H1 (cell line): ENCODE results near the gene SMOC2. TPM values are rescaled to one million over a fixed set of nuclear protein-coding genes. Genes with fewer than 3 reads are reported as not detected.

Experiments used
- CTCF ChIA-PET: fragments of 300-600 bp; sonication (Branson Sonifier 250); formaldehyde crosslinking; loops from one replicate; lab custom pipeline; 2021; ENCODE audit not compliant: partially characterized antibody; lab: Charles Lee
- POLR2A ChIA-PET: fragments of 300-600 bp; sonication (Branson Sonifier 250); formaldehyde crosslinking; loops from one replicate; lab custom pipeline; 2021; ENCODE audit warnings: inconsistent platforms; ENCODE audit not compliant: partially characterized antibody; lab: Charles Lee
- DNase-seq, 2 experiments: peaks; one replicate each; pipeline versions ENCODE4 v3.0.0 to v3.0.0-alpha.2; 2010 to 2022; ENCODE audit warnings: low spot score in 2 of 2, low read depth in 1 of 2, mixed read lengths in 1 of 2
- FAIRE-seq: peaks from 2 replicates; lab custom pipeline; 2011; peaks lifted over from hg19 to GRCh38; lab: Jason Lieb, UNC
- H2AFZ ChIP-seq: 2 replicates; pipeline ENCODE4 v1.8.1; 2012; ENCODE audit warnings: low read length, inconsistent platforms
- H2AK5ac ChIP-seq: 2 replicates; pipeline ENCODE4 v1.6.1; 2013; ENCODE audit warnings: low read depth, low read length
- H2BK120ac ChIP-seq: replicated peaks from 2 replicates; pipeline ENCODE3; 2013; ENCODE audit warnings: low read depth, low read length, inconsistent platforms
- H2BK12ac ChIP-seq: 2 replicates; pipeline ENCODE4 v1.6.1; 2013; ENCODE audit warnings: low read depth, low read length
- H2BK15ac ChIP-seq: 2 replicates; pipeline ENCODE4 v1.6.1; 2013; ENCODE audit warnings: low read length
- H2BK20ac ChIP-seq: 2 replicates; pipeline ENCODE4 v1.6.1; 2013; ENCODE audit warnings: low read length
- H2BK5ac ChIP-seq: 2 replicates; pipeline ENCODE4 v1.6.1; 2013; ENCODE audit warnings: low read depth, low read length
- H3K14ac ChIP-seq: 2 replicates; pipeline ENCODE4 v1.6.1; 2013; ENCODE audit warnings: inconsistent platforms; ENCODE audit not compliant: insufficient read length
- H3K18ac ChIP-seq: 2 replicates; pipeline ENCODE4 v1.6.1; 2013; ENCODE audit warnings: low read length; ENCODE audit errors: extremely low read depth
- H3K23ac ChIP-seq: 2 replicates; pipeline ENCODE4 v1.6.1; 2013; ENCODE audit warnings: inconsistent platforms; ENCODE audit not compliant: insufficient read length
- H3K23me2 ChIP-seq: 2 replicates; pipeline ENCODE4 v1.6.1; 2013; ENCODE audit warnings: low read depth, low read length
- H3K27ac ChIP-seq: 2 replicates; pipeline ENCODE4 v1.6.1; 2011; ENCODE audit warnings: low read depth, low read length, inconsistent platforms
- H3K27me3 ChIP-seq, 4 experiments: replicated peaks in 1 of 4; 1 replicate in 1 of 4; 2 replicates in 3 of 4; pipeline versions ENCODE4 v1.6.1 to v1.8.1; 2011 to 2013; ENCODE audit warnings: low read length in 3 of 4, mild to moderate bottlenecking in 3 of 4, inconsistent platforms in 2 of 4, mixed read lengths in 2 of 4, moderate library complexity in 1 of 4; ENCODE audit not compliant: control insufficient read depth in 3 of 4, insufficient read depth in 3 of 4; ENCODE audit errors: extremely low read depth in 1 of 4
- H3K36me3 ChIP-seq, 4 experiments: 2 replicates each; pipeline versions ENCODE4 v1.6.1 to v1.8.1; 2011 to 2013; ENCODE audit warnings: mild to moderate bottlenecking in 4 of 4, low read length in 3 of 4, moderate library complexity in 2 of 4, control low read depth in 1 of 4, inconsistent platforms in 1 of 4; ENCODE audit not compliant: insufficient read depth in 4 of 4, control insufficient read depth in 2 of 4
- H3K4ac ChIP-seq: replicated peaks from 2 replicates; pipeline ENCODE3; 2013; ENCODE audit warnings: low read length, low read depth, mixed read lengths, inconsistent platforms; ENCODE audit not compliant: insufficient read length
- H3K4me1 ChIP-seq, 4 experiments: replicated peaks in 1 of 4; 1 replicate in 1 of 4; 2 replicates in 3 of 4; pipeline versions ENCODE4 v1.6.1 to v1.8.1; 2011 to 2013; ENCODE audit warnings: low read length in 3 of 4, inconsistent platforms in 2 of 4, mixed read lengths in 1 of 4; ENCODE audit not compliant: insufficient read depth in 4 of 4, control insufficient read depth in 3 of 4
- H3K4me2 ChIP-seq, 2 experiments: 2 replicates each; pipeline versions ENCODE4 v1.6.1 to v1.8.1; 2011 to 2013; ENCODE audit warnings: low read depth in 2 of 2, low read length in 2 of 2, control low read depth in 1 of 2, inconsistent platforms in 1 of 2, mild to moderate bottlenecking in 1 of 2; ENCODE audit not compliant: insufficient read depth in 1 of 2
- H3K4me3 ChIP-seq, 4 experiments: fragments of 200-600, 300-600 bp in 1 of 4; sonication (generic), shearing (Covaris generic), sonication (Bioruptor Twin) in 1 of 4; 2 replicates each; pipeline versions ENCODE4 v1.5.1 to v1.8.1; 2011 to 2016; ENCODE audit warnings: low read length in 4 of 4, low read depth in 3 of 4, control low read depth in 2 of 4, inconsistent platforms in 2 of 4, mild to moderate bottlenecking in 2 of 4, mixed read lengths in 1 of 4, moderate library complexity in 1 of 4; ENCODE audit not compliant: insufficient read depth in 2 of 4; ENCODE audit errors: extremely low read depth in 1 of 4
- H3K56ac ChIP-seq: replicated peaks from 2 replicates; pipeline ENCODE3; 2013; ENCODE audit warnings: low read depth, mild to moderate bottlenecking, mixed read lengths, low read length, inconsistent platforms; ENCODE audit not compliant: insufficient read length
- H3K79me1 ChIP-seq: 2 replicates; pipeline ENCODE4 v1.6.1; 2013; ENCODE audit warnings: low read depth, low read length, control low read depth
- H3K79me2 ChIP-seq, 2 experiments: 2 replicates each; pipeline versions ENCODE4 v1.6.1 to v1.8.1; 2012 to 2013; ENCODE audit warnings: low read length in 2 of 2, mild to moderate bottlenecking in 2 of 2, inconsistent platforms in 1 of 2; ENCODE audit not compliant: insufficient read depth in 2 of 2, control insufficient read depth in 1 of 2
- H3K9ac ChIP-seq, 4 experiments: replicated peaks in 1 of 4; 1 replicate in 1 of 4; 2 replicates in 3 of 4; pipeline versions ENCODE4 v1.6.1 to v1.8.1; 2011 to 2013; ENCODE audit warnings: low read depth in 3 of 4, low read length in 3 of 4, control low read depth in 2 of 4, mild to moderate bottlenecking in 2 of 4, moderate library complexity in 2 of 4, inconsistent platforms in 1 of 4; ENCODE audit errors: extremely low read depth in 1 of 4
- H3K9me3 ChIP-seq, 2 experiments: 2 replicates each; pipeline versions ENCODE4 v1.6.1 to v1.8.1; 2012 to 2013; ENCODE audit warnings: mild to moderate bottlenecking in 2 of 2, moderate library complexity in 2 of 2, control low read depth in 1 of 2, inconsistent platforms in 1 of 2, low read depth in 1 of 2, low read length in 1 of 2, mixed read lengths in 1 of 2; ENCODE audit not compliant: insufficient read depth in 2 of 2
- H4K20me1 ChIP-seq, 2 experiments: replicated peaks in 1 of 2; 2 replicates each; pipeline versions ENCODE3 to v1.8.1; 2011 to 2013; ENCODE audit warnings: inconsistent platforms in 2 of 2, low read length in 2 of 2, mild to moderate bottlenecking in 1 of 2; ENCODE audit not compliant: insufficient read depth in 2 of 2, control insufficient read depth in 1 of 2
- H4K5ac ChIP-seq: 2 replicates; pipeline ENCODE4 v1.6.1; 2013; ENCODE audit warnings: low read length, low read depth, mixed read lengths, inconsistent platforms; ENCODE audit not compliant: insufficient read length
- H4K8ac ChIP-seq: 2 replicates; pipeline ENCODE4 v1.8.0; 2013; ENCODE audit warnings: mild to moderate bottlenecking, moderate library complexity, low read length, inconsistent platforms; ENCODE audit not compliant: insufficient read depth; ENCODE audit errors: extremely low read depth
- H4K91ac ChIP-seq: replicated peaks from 2 replicates; pipeline ENCODE3; 2013; ENCODE audit warnings: low read length, mixed read lengths, inconsistent platforms; ENCODE audit not compliant: insufficient read length
- CHD2 ChIP-seq: IDR thresholded peaks from 2 replicates; pipeline ENCODE4 v1.6.1; 2012; ENCODE audit warnings: low read length, improper control_type of control experiment
- KDM1A ChIP-seq: fragments of 200-600, 300-600 bp; sonication (generic); IDR thresholded peaks from 2 replicates; pipeline ENCODE4 v1.7.1; 2016; ENCODE audit warnings: mild to moderate bottlenecking, low read length, borderline replicate concordance
- MAFK ChIP-seq: IDR thresholded peaks from 2 replicates; pipeline ENCODE4 v1.6.1; 2012; ENCODE audit warnings: low read depth, mild to moderate bottlenecking, improper control_type of control experiment, low read length
- POU5F1 ChIP-seq: IDR thresholded peaks from 2 replicates; pipeline ENCODE4 v1.6.1; 2011; ENCODE audit warnings: low read depth, mild to moderate bottlenecking, low read length, moderate library complexity
- SP1 ChIP-seq: IDR thresholded peaks from 2 replicates; pipeline ENCODE4 v1.6.1; 2011; ENCODE audit warnings: low read depth, low read length
- TAF7 ChIP-seq: optimal IDR thresholded peaks from 2 replicates; pipeline ENCODE3; 2011; ENCODE audit warnings: low read depth, mild to moderate bottlenecking, inconsistent platforms, low read length, moderate library complexity, borderline replicate concordance
- YY1 ChIP-seq: IDR thresholded peaks from 2 replicates; pipeline ENCODE4 v1.6.1; 2011; ENCODE audit warnings: low read depth, mild to moderate bottlenecking, low read length
- WGBS, 2 experiments: shearing (Covaris generic) in 1 of 2; methylation state at CpG; one replicate each; pipeline versions ENCODE4 v1.1.6 to v1.1.7; 2013 to 2015; ENCODE audit warnings: low lambda C conversion rate in 2 of 2, mixed read lengths in 2 of 2, inconsistent platforms in 1 of 2, low coverage in 1 of 2, missing lambda C conversion rate in 1 of 2; ENCODE audit not compliant: insufficient replicate concordance in 2 of 2, insufficient coverage in 1 of 2, insufficient read length in 1 of 2; ENCODE audit errors: extremely low coverage in 1 of 2, missing lambda C conversion rate in 1 of 2; 5-methylcytosine and 5-hydroxymethylcytosine counted together
- polyA plus RNA-seq, 7 experiments: library from polyadenylated mRNA; depleted of rRNA in 3 of 7; stranded (reverse) in 5 of 7; unstranded in 2 of 7; fragments of >200 nt in 5 of 7; fragments of 200-250 nt in 2 of 7; gene quantifications; 1 replicate in 5 of 7; 2 replicates in 1 of 7; 4 replicates in 1 of 7; pipeline versions ENCODE4 v1.2.1 to v1.2.3, GENCODE V29; 2011 to 2013; ENCODE audit warnings: missing spikeins in 2 of 7, mixed read lengths in 2 of 7
- total RNA-seq: library from RNA; stranded (reverse); fragmentation: NEBNext Ultra II Directional; extraction: Animal tissue kit (Norgen Biotek cat#: 25700); gene quantifications from 2 replicates; pipeline ENCODE4 v1.2.1, GENCODE V29; 2021
- TF ChIP-seq, protein P1 (sequence below): IDR thresholded peaks from 2 replicates; pipeline ENCODE4 v1.6.1; 2012; ENCODE audit warnings: inconsistent platforms
- TF ChIP-seq, protein P2 (sequence below), 3 experiments: IDR thresholded peaks; 1 replicate in 2 of 3; 2 replicates in 1 of 3; pipeline versions ENCODE4 v1.5.1 to v1.6.1; 2011; ENCODE audit warnings: low read length in 3 of 3, mild to moderate bottlenecking in 3 of 3, inconsistent platforms in 2 of 3, low read depth in 1 of 3, moderate library complexity in 1 of 3; ENCODE audit not compliant: insufficient read depth in 1 of 3; ENCODE audit errors: control extremely low read depth in 1 of 3

SMOC2 gene
- total and polyA plus RNA-seq, 2 of the 8 experiments (the other 6 are each of a cell fraction or from before 2014, with no cell fraction given) = 7.7 to 8.5 TPM

DNA sequence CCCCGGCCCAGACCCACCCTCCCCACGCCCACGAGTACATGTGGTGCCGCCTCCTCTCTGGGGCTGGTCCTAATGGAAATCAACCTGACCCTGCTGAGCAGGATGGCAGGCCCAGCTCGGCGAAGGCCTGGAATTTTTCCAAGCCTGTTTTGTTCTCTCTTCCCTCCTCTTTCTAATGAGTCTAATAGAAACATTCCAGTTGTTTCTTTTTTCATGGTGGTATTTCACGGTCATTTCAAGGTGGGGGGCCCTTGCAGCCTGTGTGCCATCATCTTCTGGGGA lies 16.6 kb downstream of the SMOC2 start:
- no peaks in the 10 kb centered on the region for H3K79me2 ChIP-seq
- FAIRE-seq = no peak
- H4K8ac ChIP-seq = no peak overlapping the region

More for the DNA sequence above, 16.6 kb downstream of the SMOC2 start:
- Histone ChIP-seq H2AK5ac (no peak overlapping the region), H3K4me2 (no peak overlapping the region), H4K91ac (no peak overlapping the region), H2BK20ac (no peak overlapping the region), H3K27me3 (no peaks in the 10 kb centered on the region), H3K36me3 (no peaks in the 10 kb centered on the region), H4K5ac (no peak overlapping the region), H3K27ac (no peak overlapping the region), H2BK5ac (no peak overlapping the region), H4K20me1 (no peaks in the 10 kb centered on the region), H2BK15ac (no peak overlapping the region), H3K79me1 (no peaks in the 10 kb centered on the region), H2BK12ac (no peak overlapping the region), H2BK120ac (no peak overlapping the region), H3K4me1 (peaks cover 0 to 8% (median 4%) of the 10 kb centered on the region in 4 experiments; a peak in 6 of 7 replicates), H3K9me3 (no peaks in the 10 kb centered on the region), H3K23ac (no peak overlapping the region), H3K9ac (no peak overlapping the region), H3K14ac (no peak overlapping the region), H2AFZ (no peak overlapping the region), H3K18ac (no peak overlapping the region), H3K23me2 (no peaks in the 10 kb centered on the region), H3K4ac (no peak overlapping the region), H3K4me3 (no peak overlapping the region), H3K56ac (no peak overlapping the region)
- no peak for DNase-seq
- POLR2A ChIA-PET = interaction anchor here (1.0 kb wide), 1 partner anchor 141 kb away, joined by 3 read pairs; no protein-coding TSS in a partner anchor
- CTCF ChIA-PET = interaction anchor here (0.7 kb wide), 1 partner anchor 196 kb away, joined by 3 read pairs; no protein-coding TSS in a partner anchor
- TF ChIP-seq, protein P1, sequence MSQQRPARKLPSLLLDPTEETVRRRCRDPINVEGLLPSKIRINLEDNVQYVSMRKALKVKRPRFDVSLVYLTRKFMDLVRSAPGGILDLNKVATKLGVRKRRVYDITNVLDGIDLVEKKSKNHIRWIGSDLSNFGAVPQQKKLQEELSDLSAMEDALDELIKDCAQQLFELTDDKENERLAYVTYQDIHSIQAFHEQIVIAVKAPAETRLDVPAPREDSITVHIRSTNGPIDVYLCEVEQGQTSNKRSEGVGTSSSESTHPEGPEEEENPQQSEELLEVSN = no peak
- TF ChIP-seq CHD2 (no peak), TAF7 (no peak), KDM1A (no peak), MAFK (no peak), POU5F1 (no peak), SP1 (no peak), YY1 (no peak)
- TF ChIP-seq, protein P2, sequence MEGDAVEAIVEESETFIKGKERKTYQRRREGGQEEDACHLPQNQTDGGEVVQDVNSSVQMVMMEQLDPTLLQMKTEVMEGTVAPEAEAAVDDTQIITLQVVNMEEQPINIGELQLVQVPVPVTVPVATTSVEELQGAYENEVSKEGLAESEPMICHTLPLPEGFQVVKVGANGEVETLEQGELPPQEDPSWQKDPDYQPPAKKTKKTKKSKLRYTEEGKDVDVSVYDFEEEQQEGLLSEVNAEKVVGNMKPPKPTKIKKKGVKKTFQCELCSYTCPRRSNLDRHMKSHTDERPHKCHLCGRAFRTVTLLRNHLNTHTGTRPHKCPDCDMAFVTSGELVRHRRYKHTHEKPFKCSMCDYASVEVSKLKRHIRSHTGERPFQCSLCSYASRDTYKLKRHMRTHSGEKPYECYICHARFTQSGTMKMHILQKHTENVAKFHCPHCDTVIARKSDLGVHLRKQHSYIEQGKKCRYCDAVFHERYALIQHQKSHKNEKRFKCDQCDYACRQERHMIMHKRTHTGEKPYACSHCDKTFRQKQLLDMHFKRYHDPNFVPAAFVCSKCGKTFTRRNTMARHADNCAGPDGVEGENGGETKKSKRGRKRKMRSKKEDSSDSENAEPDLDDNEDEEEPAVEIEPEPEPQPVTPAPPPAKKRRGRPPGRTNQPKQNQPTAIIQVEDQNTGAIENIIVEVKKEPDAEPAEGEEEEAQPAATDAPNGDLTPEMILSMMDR (IDR thresholded peaks at IDR 0.05; ENCODE audit: control extremely low read depth in 1 of 3, insufficient read depth in 1 of 3, low read depth in 1 of 3, low read length in 3 of 3) = no peak
- WGBS, 2 experiments = 87% methylated on average over 3 of the region's 7 CpGs; no CpG with 5 or more reads in 1 of the 2 experiments
